Keratinocyte (primary cell): ENCODE data around the gene PTS.

Experiments
- CTCF ChIP-seq, 3 experiments: IDR thresholded peaks in 1 of 3; conservative IDR thresholded peaks in 1 of 3; optimal IDR thresholded peaks in 1 of 3; 2 replicates in 2 of 3; 3 replicates in 1 of 3; pipeline versions ENCODE3 to v1.5.1; 2011; ENCODE audit warnings: low read length in 3 of 3, mild to moderate bottlenecking in 3 of 3, moderate library complexity in 2 of 3, control low read depth in 1 of 3, inconsistent platforms in 1 of 3; ENCODE audit not compliant: insufficient read depth in 2 of 3; ENCODE audit errors: extremely low read depth in 1 of 3
- EZH2 ChIP-seq: IDR thresholded peaks from one replicate; pipeline ENCODE4 v1.6.1; 2012; ENCODE audit warnings: inconsistent platforms, mild to moderate bottlenecking, low read length, moderate library complexity

- TF ChIP-seq EZH2 (no peak), CTCF (optimal IDR thresholded peaks at IDR 0.05 in 1 of 3, IDR thresholded peaks at IDR 0.05 in 1 of 3, conservative IDR thresholded peaks at IDR 0.05 in 1 of 3; ENCODE audit: extremely low read depth in 1 of 3, insufficient read depth in 2 of 3, low read length in 3 of 3) (no peak)
These were observed 11.2 kb downstream of the PTS start for GRCh38 chr11:112237451-112237850.
